Measurements from ENCODE around the gene GRK6. TPM values are rescaled to one million over a fixed set of nuclear protein-coding genes. Genes with fewer than 3 reads are reported as not detected.

Gene GRK6
- total and polyA plus RNA-seq, 8 donors, result 7.2 to 14.5 (median 11.4) TPM

GRCh38 chr5:177470759-177471536 is 44.5 kb downstream of the GRK6 start:
- H3K4me3 ChIP-seq, result no peak overlapping the region
- TF ChIP-seq, protein P1, sequence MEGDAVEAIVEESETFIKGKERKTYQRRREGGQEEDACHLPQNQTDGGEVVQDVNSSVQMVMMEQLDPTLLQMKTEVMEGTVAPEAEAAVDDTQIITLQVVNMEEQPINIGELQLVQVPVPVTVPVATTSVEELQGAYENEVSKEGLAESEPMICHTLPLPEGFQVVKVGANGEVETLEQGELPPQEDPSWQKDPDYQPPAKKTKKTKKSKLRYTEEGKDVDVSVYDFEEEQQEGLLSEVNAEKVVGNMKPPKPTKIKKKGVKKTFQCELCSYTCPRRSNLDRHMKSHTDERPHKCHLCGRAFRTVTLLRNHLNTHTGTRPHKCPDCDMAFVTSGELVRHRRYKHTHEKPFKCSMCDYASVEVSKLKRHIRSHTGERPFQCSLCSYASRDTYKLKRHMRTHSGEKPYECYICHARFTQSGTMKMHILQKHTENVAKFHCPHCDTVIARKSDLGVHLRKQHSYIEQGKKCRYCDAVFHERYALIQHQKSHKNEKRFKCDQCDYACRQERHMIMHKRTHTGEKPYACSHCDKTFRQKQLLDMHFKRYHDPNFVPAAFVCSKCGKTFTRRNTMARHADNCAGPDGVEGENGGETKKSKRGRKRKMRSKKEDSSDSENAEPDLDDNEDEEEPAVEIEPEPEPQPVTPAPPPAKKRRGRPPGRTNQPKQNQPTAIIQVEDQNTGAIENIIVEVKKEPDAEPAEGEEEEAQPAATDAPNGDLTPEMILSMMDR (IDR thresholded peaks at IDR 0.05), result no peak
- H3K27ac ChIP-seq, result no peak overlapping the region
- intact Hi-C loops (cut with DNase I), result no loop called here
- WGBS, 2 donors, result 84 to 92% methylated on average over 10 of the region's 10 CpGs
- H3K36me3 ChIP-seq, result no peaks in the 10 kb centered on the region
- ATAC-seq, result no peak
- FAIRE-seq, result no peak
- H3K27me3 ChIP-seq, result no peaks in the 10 kb centered on the region
- peak in 1 of 6 donors; percentile 44 for DNase-seq
- peaks cover 0 to 6% (median 3%) of the 10 kb centered on the region in 3 donors for H3K4me1 ChIP-seq
- H3K9me3 ChIP-seq, result no peaks in the 10 kb centered on the region

GRCh38 chr5:177471610-177472356 is 45.3 kb downstream of the GRK6 start:
- H3K4me3 ChIP-seq, result peak overlapping the region in 2 of 4 donors; percentile 64 to 65
- no peak overlapping the region for H3K27ac ChIP-seq
- TF ChIP-seq, protein P1 (IDR thresholded peaks at IDR 0.05), result no peak
- no peak for ATAC-seq
- no peak for FAIRE-seq
- DNase-seq, result peak in 2 of 6 donors; percentile 55 to 79
- WGBS, 2 donors, result 77 to 92% methylated on average over 14 of the region's 14 CpGs
- H3K36me3 ChIP-seq, result no peaks in the 10 kb centered on the region
- intact Hi-C loops (cut with DNase I), result no loop called here
- H3K4me1 ChIP-seq, result peaks cover 0 to 6% (median 3%) of the 10 kb centered on the region in 3 donors
- no peaks in the 10 kb centered on the region for H3K27me3 ChIP-seq
- no peaks in the 10 kb centered on the region for H3K9me3 ChIP-seq

GRCh38 chr5:177472460-177473442 is 46.3 kb downstream of the GRK6 start:
- intact Hi-C loops (cut with DNase I), result no loop called here
- WGBS, 2 donors, result 3% methylated on average over 43 to 93 of the region's 93 CpGs
- no peaks in the 10 kb centered on the region for H3K27me3 ChIP-seq
- TF ChIP-seq, protein P1 (IDR thresholded peaks at IDR 0.05), result no peak
- peak overlapping the region in 1 of 4 donors; percentile 39 for H3K27ac ChIP-seq
- ATAC-seq, result peak; percentile 32 to 60 (median 46)
- H3K36me3 ChIP-seq, result no peaks in the 10 kb centered on the region
- DNase-seq, result peak in 2 of 6 donors; percentile 66 to 81
- no peaks in the 10 kb centered on the region for H3K9me3 ChIP-seq
- H3K4me3 ChIP-seq, result peak overlapping the region; percentile 49 to 65 (median 60)
- no peak for FAIRE-seq
- H3K4me1 ChIP-seq, result peaks cover 0 to 6% (median 3%) of the 10 kb centered on the region in 3 donors

- no peaks in the 10 kb centered on the region for H3K36me3 ChIP-seq
- peaks cover 0 to 6% (median 3%) of the 10 kb centered on the region in 3 donors for H3K4me1 ChIP-seq
- DNase-seq, result peak in 4 of 6 donors; percentile 48 to 80 (median 72)
- FAIRE-seq, result no peak
- ATAC-seq, result peak; percentile 68 to 84 (median 79)
- TF ChIP-seq, protein P1 (IDR thresholded peaks at IDR 0.05), result no peak
- no peaks in the 10 kb centered on the region for H3K9me3 ChIP-seq
- H3K27ac ChIP-seq, result peak within 1 kb of the TSS in 1 of 4 donors; percentile 39
- WGBS, 2 donors, result 2 to 3% methylated on average over 5 to 64 of the region's 69 CpGs
- H3K4me3 ChIP-seq, result peak within 1 kb of the TSS; percentile 49 to 65 (median 60)
- intact Hi-C loops (cut with DNase I), result no loop called here
- H3K27me3 ChIP-seq, result no peaks in the 10 kb centered on the region
Observed at GRCh38 chr5:177473443-177474001, 47.0 kb downstream of the GRK6 start, which contains the start of gene DBN1. DBN1 (minus strand) TSS chr5:177473634; CDS start chr5:177473521, 113 bp downstream.
